Activated CD4-positive, alpha-beta T cell treated with anti-CD3 and anti-CD28 coated beads, Interleukin-2, amount 10 ng/mL, durations not matched to agents 24 days and 14 days (primary cell): Measurements from ENCODE around the gene GANAB. TPM values are rescaled to one million over a fixed set of nuclear protein-coding genes. Genes with fewer than 3 reads are reported as not detected.
"Not testable (repeated sequence)": the region's sequence is repeated elsewhere in the genome, so short reads cannot be mapped to it uniquely, and the experiment has no call there.

Source experiments
- DNase-seq: peaks from one replicate; pipeline ENCODE4 v3.0.0; 2022
- H3K27ac Mint-ChIP-seq: one replicate; pipeline ENCODE4 v1.8.0; 2022; ENCODE audit warnings: mild to moderate bottlenecking, mixed read lengths
- H3K27me3 Mint-ChIP-seq: one replicate; pipeline ENCODE4 v1.8.0; 2022; ENCODE audit warnings: mixed read lengths
- H3K36me3 Mint-ChIP-seq: one replicate; pipeline ENCODE4 v1.8.0; 2022; ENCODE audit warnings: low read depth, mild to moderate bottlenecking, mixed read lengths
- H3K4me1 Mint-ChIP-seq: one replicate; pipeline ENCODE4 v1.8.0; 2021; ENCODE audit warnings: mixed read lengths
- H3K4me3 Mint-ChIP-seq: one replicate; pipeline ENCODE4 v1.8.0; 2022; ENCODE audit warnings: mild to moderate bottlenecking, moderate library complexity, mixed read lengths
- H3K9me3 Mint-ChIP-seq: one replicate; pipeline ENCODE4 v1.8.0; 2021; ENCODE audit warnings: mixed read lengths
- intact Hi-C: fragments of 100-400 bp; cut with micrococcal nuclease; formaldehyde crosslinking; loops from one replicate; pipeline ENCODE4 v1.15.1; 2023
- total RNA-seq: library from RNA; stranded (reverse); gene quantifications from 2 replicates; pipeline ENCODE4 v1.2.3, GENCODE V29; 2022

The GANAB gene
- total RNA-seq, 1 donor from 2014 or later = 257 TPM

DNA sequence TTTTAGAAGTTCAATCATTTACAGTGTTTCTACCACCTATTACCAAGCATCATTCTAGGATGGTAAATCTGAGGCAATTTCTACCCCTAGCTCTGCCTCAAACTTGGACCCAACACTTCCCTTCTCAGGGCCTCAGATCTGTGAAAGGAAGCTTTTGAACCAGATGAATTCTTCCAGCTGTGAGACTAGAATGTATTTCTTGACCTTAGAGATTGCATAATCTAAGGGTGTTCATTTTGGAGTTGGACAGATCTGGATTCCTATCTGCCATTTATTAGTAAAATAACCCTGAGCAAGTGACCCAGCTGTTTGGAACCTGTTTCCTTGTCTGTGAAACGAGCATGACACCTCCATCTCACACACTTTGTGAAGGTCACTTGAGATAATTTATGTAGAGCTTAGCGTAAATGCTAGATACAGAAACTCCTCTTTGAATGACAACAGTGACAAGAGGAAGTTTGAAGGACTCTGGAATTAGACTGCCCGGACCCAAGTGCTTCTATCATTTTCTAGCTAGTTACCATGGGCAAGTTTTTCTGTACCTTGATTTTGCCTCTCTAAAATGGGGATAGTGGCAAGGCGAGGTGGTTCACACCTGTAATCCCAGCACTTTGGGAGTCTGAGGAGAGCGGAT lies 10.5 kb upstream of the GANAB start:
- Mint-ChIP-seq H3K36me3 (peaks cover 4% of the 10 kb centered on the region), H3K27me3 (no peaks in the 10 kb centered on the region), H3K4me3 (no peak overlapping the region), H3K27ac (no peak overlapping the region), H3K4me1 (peaks cover 15% of the 10 kb centered on the region), H3K9me3 (no peaks in the 10 kb centered on the region)
- intact Hi-C loops = no loop called here
- no peak for DNase-seq

DNA sequence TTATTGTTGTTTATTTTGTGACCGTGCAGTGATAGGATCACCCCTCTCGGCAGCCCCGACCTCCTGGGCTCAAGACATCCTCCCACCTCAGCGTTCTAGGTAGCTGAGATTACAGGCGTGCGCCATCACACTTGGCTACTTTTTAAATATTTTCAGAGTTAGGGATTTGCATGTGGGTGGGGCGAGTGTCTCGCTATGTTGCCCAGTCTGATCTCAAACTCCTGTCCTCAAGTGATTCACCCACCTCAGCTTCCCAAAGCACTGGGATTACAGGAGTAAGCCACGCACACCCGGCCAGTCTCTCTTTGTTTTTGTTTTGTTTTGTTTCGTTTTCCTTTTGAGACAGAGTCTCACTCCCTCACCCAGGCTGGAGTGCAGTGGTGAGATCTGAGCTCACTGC lies 7.9 kb upstream of the GANAB start:
- H3K27ac Mint-ChIP-seq = peak overlapping the region; percentile 72
- peak overlapping the region; percentile 63 for H3K4me3 Mint-ChIP-seq
- H3K27me3 Mint-ChIP-seq = no peaks in the 10 kb centered on the region
- intact Hi-C loops = no loop called here
- DNase-seq = no peak
- H3K4me1 Mint-ChIP-seq = peaks cover 17% of the 10 kb centered on the region
- no peaks in the 10 kb centered on the region for H3K9me3 Mint-ChIP-seq
- H3K36me3 Mint-ChIP-seq = peaks cover 9% of the 10 kb centered on the region

DNA sequence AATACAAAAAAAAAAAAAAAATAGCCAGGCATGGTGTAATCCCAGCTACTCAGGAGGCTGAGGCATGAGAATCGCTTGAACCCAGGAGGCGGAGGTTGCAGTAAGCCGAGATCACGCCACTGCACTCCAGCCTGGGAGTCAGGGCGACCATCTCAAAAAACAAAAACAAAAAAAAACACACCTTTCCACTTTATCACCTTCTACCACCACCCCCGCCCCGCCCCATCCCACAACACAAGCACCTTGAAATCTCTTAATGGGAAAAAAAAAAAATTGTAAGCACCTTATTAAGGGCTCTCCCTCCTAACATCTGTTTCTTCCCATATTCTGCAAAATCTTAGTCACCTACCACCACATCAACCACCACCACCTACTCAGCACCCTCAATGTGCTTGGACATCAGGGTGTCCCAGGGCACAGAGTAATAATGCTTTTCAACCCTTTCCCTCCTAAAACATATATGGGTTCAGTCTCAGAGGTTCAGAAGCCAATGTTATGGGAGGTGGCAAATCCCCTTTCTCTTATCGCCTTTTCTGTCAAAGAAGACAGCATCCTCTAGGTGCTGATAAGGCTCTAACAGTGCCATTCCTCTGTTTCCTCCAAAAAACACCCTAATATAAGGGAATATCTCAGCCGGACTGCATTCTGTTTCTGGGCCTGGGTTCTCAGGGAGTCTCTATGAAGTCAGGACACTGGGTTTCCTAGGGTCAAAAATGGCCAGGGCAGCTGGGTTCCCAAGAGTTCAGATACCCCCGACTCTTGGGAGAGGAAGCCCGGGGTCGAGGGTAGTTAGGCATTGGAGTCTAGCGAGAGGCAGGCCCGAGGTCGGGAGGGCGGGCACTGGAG lies 6.0 kb upstream of the GANAB start:
- Mint-ChIP-seq H3K27me3 (no peaks in the 10 kb centered on the region), H3K4me3 (peak overlapping the region; percentile 98), H3K4me1 (peaks cover 19% of the 10 kb centered on the region), H3K9me3 (no peaks in the 10 kb centered on the region), H3K36me3 (peaks cover 16% of the 10 kb centered on the region), H3K27ac (peak overlapping the region; percentile 94)
- intact Hi-C loops = loop anchor here (1.0 to 2.0 kb wide), 9 partner anchors 11 to 61 kb away; partner anchors contain the start of genes C11orf98, CSKMT, ROM1 and TUT1
- no peak for DNase-seq

DNA sequence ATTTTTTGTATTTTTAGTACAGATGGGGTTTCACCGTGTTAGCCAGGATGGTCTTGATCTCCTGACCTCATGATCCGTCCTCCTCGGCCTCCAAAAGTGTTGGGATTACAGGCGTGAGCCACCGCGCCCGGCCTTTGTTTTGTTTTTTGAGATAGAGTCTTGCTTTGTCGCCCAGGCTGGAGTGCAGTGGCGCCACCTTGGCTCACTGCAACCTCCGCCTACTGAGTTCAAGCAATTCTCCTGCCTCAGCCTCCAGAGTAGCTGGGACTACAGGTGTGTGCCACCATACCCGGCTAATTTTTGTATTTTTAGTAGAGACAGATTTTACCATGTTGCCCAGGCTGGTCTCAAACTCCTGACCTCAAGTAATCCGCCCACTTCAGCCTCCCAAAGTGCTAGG lies 3.9 kb upstream of the GANAB start:
- H3K4me3 Mint-ChIP-seq, intact Hi-C loops, H3K27ac Mint-ChIP-seq, DNase-seq, H3K9me3 Mint-ChIP-seq, H3K27me3 Mint-ChIP-seq: not testable (repeated sequence)
- Mint-ChIP-seq H3K36me3 (peaks cover 24% of the 10 kb centered on the region), H3K4me1 (peaks cover 26% of the 10 kb centered on the region)

DNA sequence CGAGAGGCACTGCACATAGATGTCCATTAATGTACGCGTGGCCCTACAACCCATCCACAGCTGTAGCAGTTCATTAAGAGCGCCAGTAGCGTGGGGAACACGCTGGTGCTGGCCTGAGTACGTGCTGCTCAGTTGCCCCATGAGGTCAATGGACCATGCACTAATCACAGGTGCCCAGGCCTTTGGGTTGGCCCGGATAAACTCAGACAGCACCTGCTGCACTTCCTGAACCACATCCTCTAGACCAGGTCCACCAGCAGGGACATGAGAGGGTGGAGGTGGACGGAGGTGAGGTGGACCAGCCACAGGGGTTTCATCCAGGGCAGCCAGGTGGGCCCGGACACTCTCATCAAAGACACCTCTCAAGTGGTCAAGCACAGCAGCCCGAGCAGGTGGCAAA lies 3.1 kb upstream of the GANAB start:
- no peak overlapping the region for H3K4me3 Mint-ChIP-seq
- no peak overlapping the region for H3K27ac Mint-ChIP-seq
- no peak for DNase-seq
- H3K9me3 Mint-ChIP-seq = no peaks in the 10 kb centered on the region
- intact Hi-C loops = no loop called here
- peaks cover 30% of the 10 kb centered on the region for H3K4me1 Mint-ChIP-seq
- peaks cover 29% of the 10 kb centered on the region for H3K36me3 Mint-ChIP-seq
- no peaks in the 10 kb centered on the region for H3K27me3 Mint-ChIP-seq

DNA sequence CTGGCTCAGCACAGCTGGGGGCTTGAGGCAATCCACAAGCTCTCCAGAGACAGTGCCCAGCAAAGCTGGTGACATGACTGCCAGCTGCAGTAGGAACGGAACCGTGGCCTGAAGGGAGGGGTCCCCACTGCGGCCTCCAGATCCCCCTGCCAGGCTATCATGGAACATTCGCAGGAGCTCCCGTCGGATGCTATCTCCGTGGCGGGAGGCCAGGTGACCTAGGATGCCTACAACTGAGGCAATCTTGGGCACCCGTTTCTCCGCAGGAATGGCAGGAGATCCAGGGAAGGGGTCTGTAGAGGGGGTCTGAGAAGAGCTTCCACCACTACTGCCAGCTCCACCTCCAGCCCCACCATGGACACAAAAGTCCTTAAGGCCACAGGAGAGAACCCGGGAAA lies 2.6 kb upstream of the GANAB start:
- intact Hi-C loops = no loop called here
- Mint-ChIP-seq H3K27ac (no peak overlapping the region), H3K27me3 (no peaks in the 10 kb centered on the region), H3K9me3 (no peaks in the 10 kb centered on the region), H3K4me3 (no peak overlapping the region), H3K4me1 (peaks cover 29% of the 10 kb centered on the region), H3K36me3 (peaks cover 35% of the 10 kb centered on the region)
- DNase-seq = no peak

DNA sequence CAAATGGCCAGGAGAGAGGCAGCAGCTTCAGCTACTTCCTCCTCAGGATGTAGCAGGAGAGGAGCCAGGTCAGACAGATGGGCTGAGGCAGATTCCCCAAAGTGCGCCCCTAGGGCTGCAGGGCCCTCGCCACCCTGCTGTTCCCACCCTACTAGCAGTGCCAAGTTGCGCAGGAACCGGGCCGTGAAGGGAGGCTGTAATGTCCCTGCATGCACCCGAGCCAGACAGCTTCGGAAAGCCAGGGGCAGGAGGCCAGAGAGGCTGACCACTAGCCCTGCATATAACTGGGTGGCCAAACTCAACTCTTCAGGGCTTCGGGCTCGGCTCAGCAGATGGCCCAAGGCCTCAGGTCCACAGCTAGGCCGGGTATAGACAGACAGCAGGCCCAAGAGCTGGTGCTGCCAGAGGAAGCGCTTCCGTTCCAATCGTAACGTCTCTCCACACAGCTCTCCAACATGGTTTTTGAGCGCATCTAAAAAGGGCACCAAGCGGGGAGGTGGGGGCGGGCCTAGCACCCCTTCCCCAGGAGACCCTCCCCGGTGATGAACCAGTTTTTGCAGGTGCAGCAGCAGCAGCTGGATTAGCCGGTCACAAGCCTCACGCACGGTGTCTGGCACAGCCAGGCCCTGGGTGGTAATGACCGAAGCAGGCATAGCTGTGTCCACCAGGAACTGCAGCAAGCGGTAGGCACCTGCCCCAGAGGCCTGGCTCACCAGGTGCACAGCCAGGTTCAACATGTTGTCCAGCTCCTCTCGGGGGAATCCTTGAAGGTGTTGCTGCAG lies 2.0 kb upstream of the GANAB start:
- Mint-ChIP-seq H3K9me3 (no peaks in the 10 kb centered on the region), H3K4me3 (no peak overlapping the region)
- intact Hi-C loops = no loop called here

DNA sequence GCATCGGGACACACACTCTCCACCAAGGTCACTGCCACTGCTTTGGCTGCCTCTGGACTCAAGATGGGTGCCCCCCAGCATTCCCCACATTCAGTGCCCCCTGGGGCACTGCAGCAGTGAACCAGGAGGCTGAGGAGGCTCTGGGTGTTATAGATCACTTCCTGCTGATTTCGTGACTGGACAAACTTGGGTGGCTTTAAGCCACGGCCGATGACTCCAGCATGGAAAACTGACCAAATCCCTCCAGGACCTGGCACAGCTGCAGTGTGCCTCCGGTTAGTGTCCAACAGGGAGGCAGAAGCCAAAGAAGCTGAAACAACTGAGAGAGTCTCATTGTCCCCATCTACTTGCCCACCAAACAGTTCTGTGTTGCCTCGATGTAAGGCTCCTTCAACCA lies 1.2 kb upstream of the GANAB start:
- no peak overlapping the region for H3K4me3 Mint-ChIP-seq
- no peaks in the 10 kb centered on the region for H3K27me3 Mint-ChIP-seq
- H3K4me1 Mint-ChIP-seq = peaks cover 24% of the 10 kb centered on the region
- peaks cover 42% of the 10 kb centered on the region for H3K36me3 Mint-ChIP-seq
- intact Hi-C loops = loop anchor here (2.0 kb wide), 1 partner anchor 75 kb away; the partner anchor contains the start of gene EEF1G
- no peaks in the 10 kb centered on the region for H3K9me3 Mint-ChIP-seq
- H3K27ac Mint-ChIP-seq = no peak overlapping the region
- DNase-seq = no peak

More for the DNA sequence above, 2.0 kb upstream of the GANAB start:
- H3K4me1 Mint-ChIP-seq = peaks cover 26% of the 10 kb centered on the region
- no peak for DNase-seq
- H3K27ac Mint-ChIP-seq = no peak overlapping the region
- H3K36me3 Mint-ChIP-seq = peaks cover 36% of the 10 kb centered on the region
- no peaks in the 10 kb centered on the region for H3K27me3 Mint-ChIP-seq

DNA sequence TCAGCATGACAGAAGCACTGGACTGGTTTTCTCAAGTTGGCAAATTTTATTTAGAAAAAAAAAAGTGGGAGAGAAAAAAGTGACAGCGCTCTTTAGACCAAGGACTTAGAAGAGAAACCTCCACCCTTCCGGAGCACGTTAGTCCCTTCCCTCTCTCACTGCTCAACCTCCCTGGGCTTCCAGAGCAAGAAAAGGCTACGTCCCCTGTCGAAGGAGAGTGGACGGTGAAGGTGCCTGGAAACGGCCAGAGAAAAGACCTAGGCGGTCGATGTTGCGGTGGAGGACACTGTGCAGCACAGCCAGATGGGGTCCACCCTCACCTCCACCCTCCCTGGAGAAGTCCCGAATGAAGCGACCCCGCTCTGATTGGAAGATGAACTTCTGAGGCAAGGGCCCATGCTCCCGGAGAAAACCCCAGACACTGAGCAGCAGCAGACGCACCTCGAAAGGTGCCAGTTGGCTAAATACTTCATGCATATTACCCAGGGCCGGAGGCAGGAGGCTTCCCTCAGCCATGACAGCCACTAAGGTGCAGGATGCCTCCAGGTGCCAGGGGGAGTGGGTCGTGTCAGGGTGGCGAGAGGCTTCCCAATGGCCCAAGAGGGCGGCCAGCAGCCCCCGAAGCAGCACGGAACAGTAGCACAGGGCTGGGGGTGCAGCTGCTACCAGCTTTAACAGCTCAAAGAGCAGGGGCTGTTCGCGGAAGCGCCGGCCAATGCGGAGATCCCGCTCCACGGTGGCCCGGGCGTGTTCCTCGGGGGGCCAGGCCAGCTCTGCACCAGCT lies 604 bp upstream of the GANAB start:
- intact Hi-C loops = loop anchor here (1.0 to 2.0 kb wide), 6 partner anchors 18 to 81 kb away; partner anchors contain the start of genes C11orf98, CSKMT, EEF1G and ROM1
- Mint-ChIP-seq H3K4me3 (peak overlapping the region; percentile 99), H3K36me3 (peaks cover 41% of the 10 kb centered on the region), H3K27ac (peak overlapping the region; percentile 96), H3K4me1 (peaks cover 20% of the 10 kb centered on the region), H3K9me3 (no peaks in the 10 kb centered on the region), H3K27me3 (no peaks in the 10 kb centered on the region)
- DNase-seq = no peak

DNA sequence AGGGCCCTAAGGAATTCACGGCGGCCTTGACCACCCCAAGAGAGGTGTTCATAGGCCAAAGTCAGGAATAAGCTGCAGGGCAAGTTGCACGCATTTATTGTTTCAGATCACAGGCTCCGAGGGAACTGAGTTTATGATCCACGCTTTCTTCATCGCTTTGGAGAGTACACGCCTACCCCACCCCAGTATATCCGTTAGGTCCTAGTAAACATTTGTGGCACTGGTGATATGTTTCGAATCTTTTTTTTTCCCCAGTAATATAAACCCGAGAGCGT lies 805 bp downstream of the GANAB start:
- intact Hi-C loops = no loop called here
- H3K27ac Mint-ChIP-seq = peak overlapping the region; percentile 96

DNA sequence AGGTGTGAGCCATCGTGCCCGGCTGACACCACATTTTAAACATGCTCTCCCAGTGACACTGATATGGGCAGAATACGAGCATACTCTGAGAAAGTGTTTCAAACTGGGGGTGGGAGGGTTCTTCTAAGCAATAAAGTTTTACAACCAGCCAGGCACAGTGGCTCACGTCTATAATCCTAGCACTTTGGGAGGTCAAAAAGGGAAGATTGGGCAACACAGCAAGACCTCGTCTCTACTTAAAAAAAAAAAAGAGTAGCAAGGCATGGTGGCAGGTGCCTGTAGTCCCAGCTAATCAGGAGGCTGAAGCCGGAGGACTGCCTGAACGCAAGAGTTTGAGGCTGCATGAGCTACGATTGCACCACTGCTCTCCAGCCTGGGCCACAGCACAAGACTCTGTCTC lies 2.2 kb downstream of the GANAB start:
- H3K9me3 Mint-ChIP-seq = no peaks in the 10 kb centered on the region
- H3K36me3 Mint-ChIP-seq = peaks cover 47% of the 10 kb centered on the region
- H3K27me3 Mint-ChIP-seq = no peaks in the 10 kb centered on the region
- no peak for DNase-seq
- H3K27ac Mint-ChIP-seq = peak overlapping the region; percentile 41
- peak overlapping the region; percentile 30 for H3K4me3 Mint-ChIP-seq
- H3K4me1 Mint-ChIP-seq = peaks cover 34% of the 10 kb centered on the region
- intact Hi-C loops = no loop called here

More for the DNA sequence above, 805 bp downstream of the GANAB start:
- DNase-seq = no peak
- H3K36me3 Mint-ChIP-seq = peaks cover 47% of the 10 kb centered on the region
- peak overlapping the region; percentile 99 for H3K4me3 Mint-ChIP-seq
- no peaks in the 10 kb centered on the region for H3K9me3 Mint-ChIP-seq
- H3K4me1 Mint-ChIP-seq = peaks cover 25% of the 10 kb centered on the region
- no peaks in the 10 kb centered on the region for H3K27me3 Mint-ChIP-seq

DNA sequence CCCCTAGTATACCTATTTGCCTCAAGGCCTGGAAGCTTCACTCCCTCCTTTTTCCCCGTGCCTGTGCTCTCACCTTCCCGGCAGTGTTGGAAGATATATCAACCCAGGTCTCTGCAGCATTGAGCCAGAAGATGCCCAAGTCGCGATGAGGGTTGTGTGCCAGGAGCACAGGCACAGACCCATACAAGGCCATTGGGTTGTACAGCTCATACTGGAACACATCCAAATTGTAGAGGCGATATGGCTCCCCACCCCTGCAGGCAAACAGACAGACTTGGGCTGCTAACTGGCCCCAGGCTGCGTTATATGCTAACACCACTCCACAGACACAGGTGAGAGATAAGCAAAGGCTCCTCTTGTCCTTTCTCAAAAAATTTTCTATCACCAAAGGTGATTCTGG lies 13.9 kb downstream of the GANAB start:
- Mint-ChIP-seq H3K27me3 (no peaks in the 10 kb centered on the region), H3K4me1 (peaks cover 14% of the 10 kb centered on the region), H3K36me3 (peaks cover 72% of the 10 kb centered on the region), H3K27ac (no peak overlapping the region), H3K4me3 (no peak overlapping the region), H3K9me3 (no peaks in the 10 kb centered on the region)
- intact Hi-C loops = no loop called here
- no peak for DNase-seq

DNA sequence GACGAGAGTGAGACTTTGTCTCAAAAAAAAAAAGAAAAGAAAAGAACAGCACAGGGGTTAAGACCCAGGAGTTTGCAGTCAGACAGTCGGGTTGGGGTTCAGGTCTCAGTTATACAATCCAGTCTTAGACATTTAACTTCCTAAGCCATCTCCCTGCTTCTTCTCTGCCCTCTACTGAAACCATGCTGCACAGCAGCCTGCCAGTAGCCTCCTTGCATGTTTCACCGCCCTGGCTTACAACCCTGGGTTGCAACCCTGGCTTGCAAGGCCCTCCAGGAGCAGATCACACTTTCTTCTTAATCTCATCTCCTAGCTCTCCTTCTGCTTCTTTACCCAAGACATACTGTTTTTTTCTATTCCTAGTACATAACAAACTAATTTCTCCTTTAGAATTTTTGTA lies 18.7 kb downstream of the GANAB start:
- no peak overlapping the region for H3K4me3 Mint-ChIP-seq
- peaks cover 7% of the 10 kb centered on the region for H3K4me1 Mint-ChIP-seq
- no peak overlapping the region for H3K27ac Mint-ChIP-seq
- DNase-seq = no peak
- no peaks in the 10 kb centered on the region for H3K27me3 Mint-ChIP-seq
- peaks cover 67% of the 10 kb centered on the region for H3K36me3 Mint-ChIP-seq
- intact Hi-C loops = no loop called here
- H3K9me3 Mint-ChIP-seq = no peaks in the 10 kb centered on the region
